Retinal pigment epithelial cell (primary cell): ENCODE measurements around the gene RAB13.

Experiments
- DNase-seq: peaks from one replicate; pipeline ENCODE4 v3.0.0-alpha.2; 2010; ENCODE audit warnings: low read depth
- H3K4me3 ChIP-seq: 2 replicates; pipeline ENCODE4 v1.5.1; 2011; ENCODE audit warnings: mild to moderate bottlenecking, low read length, control low read depth, moderate library complexity
- TF ChIP-seq, protein P1 (sequence below): conservative IDR thresholded peaks from 2 replicates; pipeline ENCODE4 v1.5.1; 2011; ENCODE audit warnings: low read depth, low read length, control low read depth, inconsistent platforms

Gene RAB13

DNA sequence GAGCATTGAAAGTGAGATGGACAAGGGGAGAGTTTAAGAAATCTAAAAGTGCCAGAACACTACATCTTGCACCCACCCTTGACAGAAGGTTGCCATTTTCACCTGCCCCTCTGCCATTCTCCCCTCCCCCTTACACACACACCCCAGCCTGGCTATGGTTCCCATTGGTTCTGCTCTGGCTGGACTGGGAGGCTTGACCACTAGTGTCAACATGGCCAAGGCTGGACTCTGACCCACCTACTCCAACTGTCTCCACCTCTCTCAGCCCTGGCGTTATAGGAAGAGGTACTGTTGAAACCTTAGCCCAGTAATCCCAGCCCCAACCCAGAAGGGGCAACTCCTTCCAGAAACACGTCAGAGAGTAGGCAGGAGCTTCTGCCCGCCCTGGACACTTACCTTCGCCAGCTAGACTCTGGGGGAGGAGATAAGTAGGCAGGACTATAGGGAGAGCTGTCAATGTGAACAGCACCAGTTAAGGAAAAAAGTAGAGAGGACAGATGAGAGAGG lies 32.2 kb downstream of the RAB13 start:
- no peak for DNase-seq
- H3K4me3 ChIP-seq, result no peak overlapping the region

DNA sequence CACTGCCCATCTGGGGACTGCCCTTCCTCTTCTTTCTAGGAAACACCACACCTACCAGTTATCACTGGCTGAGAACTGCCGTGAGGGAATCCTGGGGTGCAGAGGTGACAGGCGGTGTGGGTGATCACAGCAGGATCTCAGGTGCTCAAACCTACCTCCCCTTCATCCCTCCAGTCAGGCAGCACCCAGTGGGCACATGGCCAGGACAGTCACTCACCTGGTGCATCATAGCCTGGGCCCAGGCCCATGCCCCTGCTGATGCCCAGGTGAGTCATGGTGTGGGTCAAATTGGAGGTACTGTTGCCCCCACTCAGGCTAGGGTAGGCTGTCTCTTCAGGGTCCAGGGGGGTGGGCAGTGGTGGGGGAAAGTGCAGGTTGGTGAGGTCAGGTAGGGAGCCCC lies 34.3 kb downstream of the RAB13 start:
- DNase-seq, result no peak
- TF ChIP-seq, protein P1, sequence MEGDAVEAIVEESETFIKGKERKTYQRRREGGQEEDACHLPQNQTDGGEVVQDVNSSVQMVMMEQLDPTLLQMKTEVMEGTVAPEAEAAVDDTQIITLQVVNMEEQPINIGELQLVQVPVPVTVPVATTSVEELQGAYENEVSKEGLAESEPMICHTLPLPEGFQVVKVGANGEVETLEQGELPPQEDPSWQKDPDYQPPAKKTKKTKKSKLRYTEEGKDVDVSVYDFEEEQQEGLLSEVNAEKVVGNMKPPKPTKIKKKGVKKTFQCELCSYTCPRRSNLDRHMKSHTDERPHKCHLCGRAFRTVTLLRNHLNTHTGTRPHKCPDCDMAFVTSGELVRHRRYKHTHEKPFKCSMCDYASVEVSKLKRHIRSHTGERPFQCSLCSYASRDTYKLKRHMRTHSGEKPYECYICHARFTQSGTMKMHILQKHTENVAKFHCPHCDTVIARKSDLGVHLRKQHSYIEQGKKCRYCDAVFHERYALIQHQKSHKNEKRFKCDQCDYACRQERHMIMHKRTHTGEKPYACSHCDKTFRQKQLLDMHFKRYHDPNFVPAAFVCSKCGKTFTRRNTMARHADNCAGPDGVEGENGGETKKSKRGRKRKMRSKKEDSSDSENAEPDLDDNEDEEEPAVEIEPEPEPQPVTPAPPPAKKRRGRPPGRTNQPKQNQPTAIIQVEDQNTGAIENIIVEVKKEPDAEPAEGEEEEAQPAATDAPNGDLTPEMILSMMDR, result no peak
- H3K4me3 ChIP-seq, result no peak overlapping the region

More for the DNA sequence above, 32.2 kb downstream of the RAB13 start:
- TF ChIP-seq, protein P1, result no peak

DNA sequence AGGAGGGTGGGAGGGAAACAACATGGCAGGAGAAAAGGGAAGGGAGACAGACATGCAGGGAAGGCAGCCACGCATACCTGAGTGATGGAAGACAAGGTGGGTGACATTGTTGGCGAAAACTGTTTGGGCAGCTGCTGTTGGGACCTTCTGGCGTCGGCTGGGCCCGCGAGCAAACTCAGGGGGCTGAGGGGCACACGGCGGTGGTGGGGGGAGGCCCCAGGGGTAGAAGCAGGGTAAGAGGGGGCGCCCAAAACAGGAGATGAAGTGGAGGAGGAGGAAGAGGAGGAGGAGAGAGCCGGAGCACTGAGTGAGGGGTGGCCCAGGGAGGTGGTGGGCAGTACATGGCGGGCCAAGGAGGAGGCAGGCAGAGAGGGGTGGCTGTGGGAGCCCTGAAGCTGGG lies 35.0 kb downstream of the RAB13 start:
- no peak overlapping the region for H3K4me3 ChIP-seq
- TF ChIP-seq, protein P1, result no peak
- DNase-seq, result no peak

DNA sequence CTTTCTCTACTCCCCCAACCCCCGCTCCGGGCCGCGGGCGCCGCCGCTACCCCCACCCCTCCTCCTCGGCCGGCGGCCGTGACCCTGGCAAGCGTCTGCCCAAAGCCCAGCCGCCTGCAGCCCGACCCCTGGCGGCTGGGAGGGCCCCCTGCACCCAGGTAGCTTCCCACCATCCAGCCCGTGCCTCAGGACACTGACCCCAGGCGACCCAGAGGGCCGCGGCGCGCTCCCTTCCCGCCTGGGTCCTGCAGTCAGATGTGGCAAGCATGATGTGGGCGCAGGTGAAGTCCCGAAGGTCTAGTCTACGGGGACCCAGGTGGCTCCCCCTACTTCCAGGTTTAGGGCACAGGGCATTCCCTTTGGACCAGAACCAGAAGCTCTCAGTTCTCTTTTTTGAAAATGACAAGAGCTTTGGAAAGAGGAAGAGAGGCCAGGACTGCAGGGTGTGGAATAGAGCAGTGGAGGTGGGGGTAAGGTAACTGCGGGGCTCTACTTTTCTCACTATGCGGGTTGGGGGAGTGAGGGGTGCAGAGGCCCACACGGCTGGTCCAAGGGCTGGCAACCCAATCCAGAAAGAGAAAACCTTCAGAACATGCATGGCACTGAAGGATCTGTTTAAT lies 39.4 kb downstream of the RAB13 start, which contains the start of gene DENND4B:
Gene DENND4B (minus strand): TSS at position 97 of the 620 bp plus-strand sequence. CDS start 2,344 bp downstream, outside the sequence.
- peak within 1 kb of the TSS; percentile 80 for H3K4me3 ChIP-seq
- no peak for DNase-seq
- TF ChIP-seq, protein P1, result peak; percentile 84

DNA sequence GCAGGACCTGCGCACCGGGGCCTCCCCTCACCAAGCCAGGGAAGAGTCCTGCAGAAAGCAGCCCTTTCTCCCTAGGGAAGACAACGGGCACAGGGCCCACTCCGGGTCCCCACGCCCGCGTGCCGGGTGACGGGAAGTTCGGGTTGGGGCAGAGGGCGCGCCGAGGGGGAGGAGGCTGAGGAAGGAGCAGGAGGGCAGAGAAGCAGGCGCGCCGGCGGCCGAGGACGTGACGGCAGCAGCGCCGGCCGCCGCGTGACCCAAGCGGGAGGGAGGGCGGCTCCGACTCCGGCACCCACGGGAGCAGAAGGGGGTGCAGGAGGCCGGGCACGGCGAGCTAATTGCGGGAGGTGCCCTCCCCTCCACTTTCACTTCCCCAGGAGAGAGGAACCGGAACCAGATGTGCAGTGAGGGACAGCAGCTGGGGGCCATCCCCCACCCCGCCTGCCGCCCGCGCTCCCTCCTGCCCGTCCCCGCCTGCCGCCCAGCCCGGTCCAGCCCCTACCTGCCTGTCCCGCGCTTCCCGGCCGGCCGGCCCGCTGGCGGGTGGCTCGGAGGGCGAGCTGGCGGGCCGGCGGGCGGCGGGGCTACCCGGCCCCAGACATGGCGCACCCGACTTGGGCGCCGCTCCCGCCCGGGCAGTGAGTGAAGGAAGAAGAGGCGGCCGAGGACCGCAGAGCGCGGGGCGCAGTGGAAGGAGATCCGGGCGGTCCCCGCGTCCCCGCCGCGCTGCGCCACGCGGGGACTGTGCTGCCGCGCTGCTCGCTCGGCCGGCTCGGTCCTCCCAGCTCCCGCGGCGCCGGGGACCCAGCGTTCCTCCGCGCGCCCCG lies 40.1 kb downstream of the RAB13 start:
- H3K4me3 ChIP-seq, result peak overlapping the region; percentile 80
- DNase-seq, result no peak
- TF ChIP-seq, protein P1, result no peak

DNA sequence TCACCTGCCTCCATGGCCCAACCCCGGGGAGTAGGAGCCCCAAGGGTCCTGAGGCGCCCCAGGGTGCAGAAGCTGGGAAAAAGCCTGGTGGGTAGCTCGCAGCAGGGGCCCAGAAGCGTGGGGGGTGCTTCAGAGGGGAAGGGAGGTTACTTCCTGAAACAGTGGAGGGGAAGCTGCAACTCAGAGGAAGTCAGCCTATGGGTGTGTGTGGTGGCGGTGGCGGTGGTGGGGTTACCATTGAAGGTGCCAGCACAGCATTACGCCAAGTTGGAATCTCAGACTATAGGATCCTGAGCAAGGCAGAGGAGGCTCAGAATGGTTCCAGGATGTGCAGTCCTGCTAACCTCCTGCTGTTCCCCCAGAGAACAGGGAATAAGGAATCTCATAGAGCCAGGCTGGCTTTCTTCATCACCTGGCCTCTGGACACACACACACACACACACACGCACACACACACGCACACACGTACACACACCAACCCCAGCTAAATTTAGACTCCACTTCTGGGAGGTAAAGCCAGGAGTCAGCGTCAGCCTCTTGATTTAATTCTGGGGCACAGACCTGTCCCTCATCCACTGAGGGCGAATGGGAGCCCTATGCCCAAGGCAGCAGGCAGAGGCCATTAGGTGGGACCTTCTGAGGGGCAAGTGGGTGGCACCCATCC lies 40.9 kb downstream of the RAB13 start:
- H3K4me3 ChIP-seq, result peak overlapping the region; percentile 80
- DNase-seq, result no peak
- TF ChIP-seq, protein P1, result no peak
